Activated naive CD4-positive, alpha-beta T cell treated with anti-CD3 and anti-CD28 coated beads for 36 hours (primary cell): ENCODE results near the gene ME3. TPM values are rescaled to one million over a fixed set of nuclear protein-coding genes. Genes with fewer than 3 reads are reported as not detected.
"Not testable (repeated sequence)": the region's sequence is repeated elsewhere in the genome, so short reads cannot be mapped to it uniquely, and the experiment has no call there.

ENCODE experiments used
- CTCF ChIA-PET: fragments of 350-600 bp; sonication (Branson Sonifier 250); formaldehyde crosslinking; loops from one replicate; lab custom pipeline; 2021; ENCODE audit warnings: antibody characterized with exemption; lab: Charles Lee
- DNase-seq: peaks from one replicate; pipeline ENCODE4 v3.0.0-alpha.2; 2020
- H3K27ac Mint-ChIP-seq: one replicate; pipeline ENCODE4 v1.8.0; 2021; ENCODE audit warnings: mild to moderate bottlenecking, mixed read lengths
- H3K27me3 Mint-ChIP-seq: one replicate; pipeline ENCODE4 v1.8.0; 2021; ENCODE audit warnings: low read depth, mixed read lengths
- H3K36me3 Mint-ChIP-seq: one replicate; pipeline ENCODE4 v1.8.0; 2021; ENCODE audit warnings: low read depth, mixed read lengths
- H3K4me1 Mint-ChIP-seq: one replicate; pipeline ENCODE4 v1.8.0; 2021; ENCODE audit warnings: low read depth, mixed read lengths
- H3K4me3 Mint-ChIP-seq: one replicate; pipeline ENCODE4 v1.8.0; 2021; ENCODE audit warnings: mild to moderate bottlenecking, moderate library complexity, mixed read lengths
- H3K9me3 Mint-ChIP-seq: one replicate; pipeline ENCODE4 v1.8.0; 2021; ENCODE audit warnings: mixed read lengths
- intact Hi-C: fragments of 100-400 bp; cut with micrococcal nuclease; formaldehyde crosslinking; loops from one replicate; pipeline ENCODE4 v1.15.1; 2023
- total RNA-seq, 2 experiments: library from RNA; stranded (reverse); gene quantifications; one replicate each; pipeline ENCODE4 v1.2.3, GENCODE V29; 2021

The ME3 gene
- total RNA-seq, 2 experiments from 2014 or later: 6.0 to 6.7 TPM

DNA sequence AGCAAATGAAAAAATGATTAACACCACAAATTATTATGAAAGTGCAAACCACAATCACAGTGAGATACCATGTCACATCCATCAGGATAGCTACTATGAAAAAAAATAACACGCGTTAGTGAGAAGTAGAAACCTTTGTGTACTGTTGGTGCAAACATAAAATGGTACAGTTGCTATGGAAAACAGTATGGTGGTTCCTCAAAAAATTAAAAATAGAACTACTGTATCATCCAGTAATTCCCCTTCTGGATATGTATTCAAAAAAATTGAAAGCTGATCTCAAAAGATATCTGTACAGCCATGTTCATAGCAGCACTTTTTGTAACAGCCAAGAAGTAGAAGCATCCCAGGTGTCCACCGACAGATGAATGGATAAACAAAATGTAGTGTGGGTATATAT is 254.3 kb downstream of the ME3 start:
- CTCF ChIA-PET: interaction anchor here (0.6 to 1.2 kb wide), 3 partner anchors 39 to 782 kb away, joined by 3 to 5 read pairs (median 3); no protein-coding TSS in a partner anchor
- Mint-ChIP-seq H3K9me3 (no peaks in the 10 kb centered on the region), H3K4me3 (no peak overlapping the region), H3K27me3 (no peaks in the 10 kb centered on the region), H3K27ac (no peak overlapping the region), H3K4me1 (peaks cover 3% of the 10 kb centered on the region), H3K36me3 (no peaks in the 10 kb centered on the region)
- intact Hi-C loops: loop anchor here (2.0 to 5.0 kb wide), 5 partner anchors 125 to 823 kb away; no protein-coding TSS in a partner anchor
- DNase-seq: no peak

DNA sequence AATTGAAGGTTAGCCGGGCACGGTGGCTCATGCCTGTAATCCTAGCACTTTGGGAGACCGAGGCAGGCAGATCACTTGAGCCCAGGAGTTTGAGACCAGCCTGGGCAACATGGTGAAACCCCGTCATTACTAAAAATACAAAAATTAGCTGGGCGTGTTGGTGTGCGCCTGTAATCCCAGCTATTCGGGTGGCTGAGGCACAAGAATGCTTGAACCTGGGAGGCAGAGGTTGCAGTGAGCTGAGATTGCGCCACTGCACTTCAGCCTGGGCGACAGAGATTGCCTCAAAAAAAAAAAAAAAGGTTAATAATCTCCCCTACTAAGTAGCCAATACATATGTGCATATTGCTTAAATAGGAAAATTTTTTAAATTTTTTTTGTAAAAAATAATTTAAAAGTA is 255.5 kb downstream of the ME3 start:
- not testable (repeated sequence) for H3K36me3 Mint-ChIP-seq, H3K4me3 Mint-ChIP-seq, H3K9me3 Mint-ChIP-seq, H3K4me1 Mint-ChIP-seq, DNase-seq, H3K27ac Mint-ChIP-seq, H3K27me3 Mint-ChIP-seq
- CTCF ChIA-PET: interaction anchor here (0.7 kb wide), 1 partner anchor 24 kb away, joined by 4 read pairs; no protein-coding TSS in a partner anchor
- intact Hi-C loops: loop anchor here (5.0 kb wide), 3 partner anchors 200 to 715 kb away; no protein-coding TSS in a partner anchor

DNA sequence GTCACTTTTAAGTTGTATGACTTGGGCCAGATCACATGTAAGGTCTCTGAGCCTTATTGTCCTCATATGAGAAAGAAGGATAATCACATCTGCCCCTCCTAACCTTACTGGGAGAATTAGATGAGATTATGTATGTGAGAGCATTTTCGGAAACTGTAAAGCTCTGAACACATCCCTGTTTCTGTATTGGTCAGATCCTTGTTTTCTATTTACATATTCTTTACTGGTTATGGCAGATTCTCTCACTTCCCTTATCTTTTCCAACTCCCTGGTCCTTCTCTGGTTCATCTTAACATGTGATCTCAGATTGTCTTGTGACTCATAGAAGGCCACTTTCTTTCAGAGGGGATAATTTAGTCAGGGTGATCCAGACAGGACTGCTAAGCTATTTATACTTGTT is 255.9 kb downstream of the ME3 start:
- Mint-ChIP-seq H3K27ac (no peak overlapping the region), H3K9me3 (no peaks in the 10 kb centered on the region), H3K27me3 (no peaks in the 10 kb centered on the region), H3K4me1 (peaks cover 3% of the 10 kb centered on the region), H3K36me3 (no peaks in the 10 kb centered on the region), H3K4me3 (no peak overlapping the region)
- CTCF ChIA-PET: interaction anchor here (0.7 kb wide), 1 partner anchor 23 kb away, joined by 4 read pairs; no protein-coding TSS in a partner anchor
- intact Hi-C loops: loop anchor here (5.0 kb wide), 3 partner anchors 199 to 714 kb away; no protein-coding TSS in a partner anchor
- DNase-seq: no peak

DNA sequence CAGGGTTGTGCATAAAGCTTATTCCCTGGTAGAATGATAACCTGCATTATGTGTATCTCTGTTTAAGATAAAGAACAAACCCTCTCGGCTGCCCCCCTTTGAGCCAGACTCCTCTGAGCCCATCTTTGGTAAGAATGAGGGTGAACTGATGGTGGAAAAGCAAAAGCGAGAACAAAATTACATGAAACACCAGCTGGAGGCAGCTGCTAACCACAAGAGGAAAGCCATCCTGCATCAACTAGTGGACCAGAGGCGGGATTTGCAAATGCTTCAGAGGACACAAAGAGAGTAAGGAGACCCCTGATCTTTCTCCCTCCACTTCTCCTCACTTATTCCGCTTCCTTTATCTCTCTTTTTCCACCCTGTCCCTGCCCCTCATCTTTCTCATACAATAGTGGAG is 257.4 kb downstream of the ME3 start:
- no peaks in the 10 kb centered on the region for H3K9me3 Mint-ChIP-seq
- H3K4me1 Mint-ChIP-seq: peaks cover 3% of the 10 kb centered on the region
- intact Hi-C loops: loop anchor here (5.0 kb wide), 3 partner anchors 198 to 713 kb away; no protein-coding TSS in a partner anchor
- CTCF ChIA-PET: no interaction called here
- no peaks in the 10 kb centered on the region for H3K36me3 Mint-ChIP-seq
- H3K27me3 Mint-ChIP-seq: no peaks in the 10 kb centered on the region
- no peak for DNase-seq
- H3K27ac Mint-ChIP-seq: no peak overlapping the region
- H3K4me3 Mint-ChIP-seq: no peak overlapping the region

DNA sequence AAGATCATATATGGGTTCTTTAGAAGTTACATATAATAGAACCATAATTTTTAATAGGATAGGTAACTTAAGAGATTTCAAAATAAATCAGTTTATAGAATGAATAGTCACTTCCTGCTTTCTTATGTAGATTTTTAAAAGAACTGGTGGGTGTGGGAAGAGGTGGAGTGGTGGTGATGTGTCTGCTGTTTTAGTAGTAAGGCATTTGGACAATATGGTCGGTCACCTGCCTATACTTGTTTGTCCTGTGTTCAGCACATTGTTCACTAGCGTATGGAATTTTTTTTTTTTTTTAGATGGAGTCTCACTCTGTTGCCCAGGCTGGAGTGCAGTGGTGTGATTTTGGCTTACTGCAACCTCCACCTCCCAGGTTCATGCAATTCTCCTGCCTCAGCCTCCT is 258.4 kb downstream of the ME3 start:
- no peak overlapping the region for H3K27ac Mint-ChIP-seq
- no peak overlapping the region for H3K4me3 Mint-ChIP-seq
- H3K4me1 Mint-ChIP-seq: peaks cover 3% of the 10 kb centered on the region
- CTCF ChIA-PET: interaction anchor here (0.6 kb wide), 1 partner anchor 68 kb away, joined by 3 read pairs; no protein-coding TSS in a partner anchor
- H3K36me3 Mint-ChIP-seq: no peaks in the 10 kb centered on the region
- intact Hi-C loops: no loop called here
- DNase-seq: no peak
- no peaks in the 10 kb centered on the region for H3K9me3 Mint-ChIP-seq
- H3K27me3 Mint-ChIP-seq: no peaks in the 10 kb centered on the region

DNA sequence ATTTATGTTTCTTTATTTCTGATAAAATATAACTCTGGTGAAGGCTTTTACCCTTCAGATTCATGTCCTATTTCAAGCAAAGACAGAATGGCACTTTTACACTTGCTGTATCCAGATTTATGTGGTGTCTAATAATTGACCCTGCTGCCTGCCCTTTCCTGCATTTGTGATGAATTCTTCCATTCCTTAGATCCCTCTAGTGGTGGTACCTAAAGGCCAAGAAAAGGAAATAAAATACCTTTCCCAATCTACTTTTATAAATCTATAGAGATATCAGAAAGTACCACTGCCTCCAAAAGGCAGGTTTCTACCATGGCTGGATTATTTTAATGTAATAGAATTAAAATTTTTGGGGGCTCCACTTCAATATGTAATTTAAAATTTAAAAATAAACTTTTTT is 263.6 kb downstream of the ME3 start:
- Mint-ChIP-seq H3K27me3 (no peaks in the 10 kb centered on the region), H3K4me3 (no peak overlapping the region), H3K36me3 (no peaks in the 10 kb centered on the region), H3K27ac (no peak overlapping the region), H3K9me3 (no peaks in the 10 kb centered on the region), H3K4me1 (no peaks in the 10 kb centered on the region)
- CTCF ChIA-PET: no interaction called here
- DNase-seq: no peak
- intact Hi-C loops: no loop called here

DNA sequence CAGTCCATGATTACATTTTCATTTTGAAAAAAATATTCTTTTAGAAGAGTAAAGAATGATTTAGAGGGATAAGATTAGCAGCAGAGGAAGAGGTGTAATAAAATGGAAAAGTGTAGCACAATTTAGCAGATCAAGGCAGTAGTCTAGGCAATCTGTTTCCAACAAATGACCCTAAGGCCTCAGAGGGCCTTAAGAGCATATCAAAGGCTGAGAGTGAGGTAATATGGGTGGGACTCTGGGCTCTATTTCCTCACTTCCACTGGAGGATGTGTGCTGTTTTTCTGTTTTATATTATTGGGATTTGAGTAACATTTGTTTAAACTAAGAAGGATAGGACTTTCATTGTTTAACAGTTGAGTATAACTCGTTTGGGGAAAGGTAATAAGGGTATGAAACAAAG is 269.0 kb downstream of the ME3 start:
- Mint-ChIP-seq H3K27ac (no peak overlapping the region), H3K9me3 (no peaks in the 10 kb centered on the region), H3K27me3 (no peaks in the 10 kb centered on the region), H3K4me1 (no peaks in the 10 kb centered on the region), H3K36me3 (no peaks in the 10 kb centered on the region), H3K4me3 (no peak overlapping the region)
- CTCF ChIA-PET: no interaction called here
- intact Hi-C loops: no loop called here
- DNase-seq: no peak

GRCh38 chr11:86398106-86398505 is 274.3 kb downstream of the ME3 start:
- DNase-seq: no peak

DNA sequence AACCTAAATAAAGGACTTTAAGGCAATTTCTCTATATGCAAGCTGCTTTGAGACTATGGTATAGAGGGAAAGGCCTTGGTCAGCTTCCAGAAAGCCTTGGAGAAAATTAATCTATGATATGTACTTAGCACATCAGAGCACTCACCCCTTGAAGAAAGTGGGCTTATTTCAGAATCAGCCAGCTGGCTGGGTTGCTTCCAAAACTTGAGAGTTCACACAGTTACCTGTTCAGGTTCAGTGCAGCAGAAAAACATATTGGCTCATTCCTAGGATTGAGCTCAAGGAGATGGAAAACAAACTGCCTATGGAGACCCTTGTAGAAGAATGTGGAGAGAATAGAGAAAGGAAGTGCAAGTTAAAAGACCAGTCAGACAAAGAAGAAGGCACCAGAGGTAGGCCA is 275.1 kb downstream of the ME3 start:
- CTCF ChIA-PET: interaction anchor here (0.6 to 1.1 kb wide), 2 partner anchors 8 to 48 kb away, joined by 3 to 4 read pairs; no protein-coding TSS in a partner anchor
- intact Hi-C loops: no loop called here
- no peaks in the 10 kb centered on the region for H3K9me3 Mint-ChIP-seq

More at GRCh38 chr11:86398106-86398505, 274.3 kb downstream of the ME3 start:
- Mint-ChIP-seq H3K27ac (no peak overlapping the region), H3K9me3 (no peaks in the 10 kb centered on the region), H3K36me3 (no peaks in the 10 kb centered on the region), H3K27me3 (no peaks in the 10 kb centered on the region), H3K4me1 (no peaks in the 10 kb centered on the region), H3K4me3 (no peak overlapping the region)
- CTCF ChIA-PET: interaction anchor here (0.6 to 1.1 kb wide), 5 partner anchors 9 to 748 kb away, joined by 3 to 4 read pairs (median 3); no protein-coding TSS in a partner anchor
- intact Hi-C loops: no loop called here

DNA sequence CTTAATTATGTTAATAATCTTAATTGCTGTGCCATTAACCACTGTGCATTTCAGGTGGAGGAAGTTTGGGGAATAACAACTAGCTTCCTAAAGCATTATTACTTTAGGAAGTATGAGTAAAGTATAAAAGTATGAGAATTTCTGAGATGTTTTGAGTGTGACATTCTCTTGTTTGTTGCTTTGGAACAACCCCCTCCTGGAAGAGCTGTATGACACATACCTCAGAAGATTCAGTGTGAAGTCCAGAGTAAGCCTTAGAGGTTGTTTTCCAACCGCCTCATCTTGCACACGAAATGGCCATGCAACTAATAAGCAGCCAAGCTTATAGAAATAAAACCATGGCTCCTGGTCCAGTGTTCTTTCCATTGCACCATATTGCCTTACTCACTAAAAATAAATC is 276.0 kb downstream of the ME3 start:
- CTCF ChIA-PET: interaction anchor here (0.6 to 1.1 kb wide), 2 partner anchors 9 to 25 kb away, joined by 3 to 5 read pairs; no protein-coding TSS in a partner anchor
- H3K36me3 Mint-ChIP-seq: no peaks in the 10 kb centered on the region

More for the DNA sequence above, 275.1 kb downstream of the ME3 start:
- no peak overlapping the region for H3K27ac Mint-ChIP-seq
- H3K36me3 Mint-ChIP-seq: no peaks in the 10 kb centered on the region
- H3K4me3 Mint-ChIP-seq: no peak overlapping the region
- no peaks in the 10 kb centered on the region for H3K4me1 Mint-ChIP-seq
- no peaks in the 10 kb centered on the region for H3K27me3 Mint-ChIP-seq
- DNase-seq: no peak

GRCh38 chr11:86395061-86395551 is 277.3 kb downstream of the ME3 start:
- CTCF ChIA-PET: no interaction called here
- Mint-ChIP-seq H3K9me3 (no peaks in the 10 kb centered on the region), H3K27me3 (no peaks in the 10 kb centered on the region), H3K36me3 (no peaks in the 10 kb centered on the region), H3K4me3 (no peak overlapping the region), H3K4me1 (no peaks in the 10 kb centered on the region), H3K27ac (no peak overlapping the region)
- intact Hi-C loops: no loop called here
- DNase-seq: no peak

More for the DNA sequence above, 276.0 kb downstream of the ME3 start:
- intact Hi-C loops: no loop called here
- Mint-ChIP-seq H3K27me3 (no peaks in the 10 kb centered on the region), H3K4me1 (no peaks in the 10 kb centered on the region), H3K9me3 (no peaks in the 10 kb centered on the region), H3K27ac (no peak overlapping the region), H3K4me3 (no peak overlapping the region)
- no peak for DNase-seq
